ENCODE measurements around the gene MACROH2A1.

Gene MACROH2A1

DNA sequence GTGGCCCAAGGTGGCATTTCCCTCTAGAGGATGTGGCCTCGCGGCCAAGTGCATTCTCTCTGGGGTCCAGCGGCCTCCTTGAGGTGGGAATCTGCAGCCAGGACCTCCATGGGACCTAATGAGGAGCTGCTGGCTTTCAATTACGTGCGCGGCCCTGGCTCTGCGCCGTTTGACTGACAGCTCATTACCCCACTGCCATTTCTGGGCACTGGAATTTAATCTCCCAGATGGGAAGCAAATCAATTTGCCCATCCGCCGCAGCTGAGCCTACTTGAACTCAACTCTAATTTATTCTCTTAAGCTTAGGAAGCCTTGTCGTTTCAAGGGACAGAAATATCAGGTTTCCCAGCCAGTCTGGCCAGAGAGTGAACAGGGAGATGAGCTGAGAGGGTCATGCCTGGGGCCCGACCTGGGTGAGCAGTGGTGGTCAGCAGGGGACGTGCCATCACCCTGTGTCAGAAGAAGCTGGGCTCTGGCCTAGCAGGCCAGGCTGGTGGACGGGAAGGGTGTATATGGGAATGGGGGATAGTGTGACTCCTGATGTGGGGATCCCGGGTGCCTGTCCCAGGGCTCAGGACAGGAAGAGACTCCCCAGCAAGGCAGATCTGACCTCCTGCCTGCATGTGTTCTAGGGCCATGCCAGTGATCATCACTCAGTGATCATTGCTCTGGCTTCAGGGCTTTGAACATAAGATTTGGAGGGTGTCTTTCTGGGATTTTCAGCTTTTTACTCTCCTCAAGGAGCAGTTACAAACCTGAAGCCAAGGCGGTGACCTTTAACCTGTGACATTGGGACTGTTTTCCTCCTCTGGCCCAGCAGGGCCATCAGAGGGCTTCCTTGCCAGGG is 69.7 kb downstream of the MACROH2A1 start:
- no peak for DNase-seq

DNA sequence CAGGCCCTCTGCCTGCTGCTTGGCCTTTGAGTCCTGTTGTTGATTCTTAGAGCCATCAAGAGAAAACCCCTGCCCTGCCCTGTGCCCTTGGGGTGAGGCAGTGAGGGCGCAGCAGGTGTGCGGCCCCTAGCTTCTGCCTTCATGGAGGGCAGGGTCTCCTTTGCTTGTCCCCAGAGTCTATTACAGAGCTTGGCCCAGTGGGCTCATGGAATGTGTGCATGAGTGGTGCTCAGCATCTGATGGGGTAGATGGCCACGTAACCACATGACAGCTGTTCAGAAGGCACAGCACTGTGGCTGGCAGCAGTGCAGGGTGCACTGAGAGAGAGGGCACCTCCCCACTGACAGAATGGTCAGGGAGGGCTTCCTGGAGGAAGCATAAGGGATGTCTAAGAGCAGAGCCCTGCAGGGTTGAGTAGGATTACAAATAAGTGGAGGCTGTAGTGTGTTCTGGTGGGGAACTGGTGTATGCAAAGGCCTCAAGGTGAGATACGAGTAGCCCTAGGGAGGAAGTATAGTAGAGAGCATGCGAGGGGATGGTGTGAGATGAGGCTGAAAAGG is 70.8 kb downstream of the MACROH2A1 start:
- DNase-seq, result no peak

DNA sequence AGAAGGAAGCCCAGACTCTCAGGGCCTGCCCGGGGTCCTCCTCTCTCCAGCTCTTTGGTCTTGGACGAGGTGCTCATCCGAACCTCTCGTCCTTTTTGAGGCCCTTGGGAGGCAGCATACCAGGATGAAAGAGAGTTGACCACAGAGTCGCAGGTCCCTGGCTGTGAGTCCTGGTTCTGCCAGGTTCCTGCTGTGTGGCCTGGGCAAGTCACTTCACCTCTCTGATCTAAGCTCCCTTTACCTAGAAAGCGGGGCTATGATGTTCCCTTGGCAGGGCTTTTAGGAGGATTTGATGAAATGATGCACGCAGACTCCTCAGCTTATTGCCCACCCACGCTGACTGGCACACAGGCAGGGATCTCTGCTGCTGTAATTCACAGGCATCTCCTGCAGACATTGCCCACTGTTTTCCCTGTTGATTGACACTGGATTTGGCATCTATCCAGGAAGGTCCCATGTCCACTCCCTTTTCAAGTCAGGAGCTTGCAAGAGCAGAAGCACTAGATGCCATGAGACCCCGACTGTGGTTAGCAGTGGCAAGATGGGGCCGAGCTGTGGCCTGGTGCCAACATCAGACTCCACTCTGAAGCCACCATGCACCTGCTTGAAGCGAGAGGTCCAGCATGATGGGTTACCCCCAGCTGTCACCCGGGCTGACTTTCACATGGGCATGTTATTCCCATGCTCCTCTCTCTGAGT is 71.5 kb downstream of the MACROH2A1 start:
- no peak for DNase-seq

DNA sequence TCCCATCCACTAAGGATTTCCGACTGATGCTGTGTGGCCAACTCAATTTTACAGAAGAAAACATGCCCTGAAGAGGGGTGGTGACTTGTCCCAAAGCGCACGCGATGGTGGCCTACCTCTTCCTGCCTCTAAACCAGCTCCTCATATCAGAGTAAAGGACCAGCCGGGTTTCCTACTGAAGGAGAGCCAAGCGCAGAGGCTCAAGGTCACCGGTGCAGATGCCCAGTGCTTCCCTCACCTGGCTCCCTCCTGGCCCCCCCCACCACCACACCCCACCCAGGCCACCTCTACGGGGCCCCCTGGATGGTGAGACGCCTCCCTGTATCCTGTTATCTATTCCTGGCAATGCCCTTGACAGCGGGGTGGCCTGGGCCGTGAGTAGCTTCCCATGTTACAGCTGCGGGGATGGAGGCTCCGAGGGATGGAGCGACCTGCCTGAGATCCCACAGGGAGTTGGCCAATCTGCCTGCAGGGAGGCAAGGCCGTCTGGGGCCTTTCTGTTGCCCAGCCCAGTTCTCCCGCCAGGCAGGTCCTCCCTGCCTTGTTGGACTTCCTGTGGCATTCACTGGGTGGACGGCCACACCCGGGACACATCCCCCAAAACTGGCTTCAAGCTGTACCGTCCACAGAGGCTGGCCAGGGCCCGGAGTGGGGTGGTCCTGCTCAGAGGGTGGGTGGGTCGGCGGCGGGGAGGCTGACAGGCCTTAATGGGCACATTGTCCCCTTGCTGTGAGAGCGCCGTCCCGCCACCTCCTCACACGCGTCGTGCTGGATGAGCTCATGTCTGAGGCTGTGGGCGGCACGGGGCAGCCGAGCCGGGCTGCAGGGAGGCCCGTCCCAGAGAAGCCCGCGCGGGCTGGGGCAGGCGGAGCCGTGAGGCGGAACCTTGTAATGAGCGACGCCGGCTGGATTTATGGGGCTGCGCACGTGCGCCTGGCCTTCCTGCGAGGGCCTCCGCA is 72.5 kb downstream of the MACROH2A1 start:
- DNase-seq, result peak; percentile 18

DNA sequence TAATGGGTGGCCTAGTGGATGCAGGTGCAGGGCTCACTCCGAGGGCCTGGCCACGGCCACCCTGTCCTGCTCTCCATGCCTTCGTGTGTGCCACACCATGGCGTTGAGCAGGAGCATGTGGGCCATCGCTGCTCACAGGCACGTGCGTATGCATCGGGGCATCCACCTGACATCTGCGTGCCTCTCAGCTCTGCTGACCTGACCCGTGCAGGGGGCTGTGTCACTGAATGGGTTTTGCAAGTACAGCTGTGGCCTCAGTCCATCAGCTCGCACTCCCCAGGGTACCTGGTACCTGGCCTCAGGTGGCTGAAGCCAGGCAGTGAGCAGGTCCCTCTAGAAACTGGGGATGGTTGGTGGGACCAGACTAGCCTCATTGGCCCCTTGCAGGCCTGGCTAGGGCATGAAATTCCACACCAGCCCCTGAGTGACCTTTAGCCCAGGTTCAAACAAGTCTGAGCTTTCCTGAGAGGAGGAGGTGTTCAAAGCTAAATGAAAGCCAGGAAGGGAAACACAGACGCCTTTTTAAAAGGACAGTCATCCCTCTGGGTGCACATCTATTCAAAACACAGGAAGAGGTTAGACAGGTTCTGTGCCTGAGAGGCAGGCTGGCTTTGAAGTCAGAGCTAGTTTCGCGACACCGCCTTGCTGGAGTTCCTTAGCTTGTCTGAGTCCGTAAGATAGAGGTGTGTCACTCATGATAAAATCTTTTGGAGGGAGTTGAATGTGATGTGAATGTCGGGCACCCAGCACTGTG is 74.0 kb downstream of the MACROH2A1 start:
- no peak for DNase-seq

DNA sequence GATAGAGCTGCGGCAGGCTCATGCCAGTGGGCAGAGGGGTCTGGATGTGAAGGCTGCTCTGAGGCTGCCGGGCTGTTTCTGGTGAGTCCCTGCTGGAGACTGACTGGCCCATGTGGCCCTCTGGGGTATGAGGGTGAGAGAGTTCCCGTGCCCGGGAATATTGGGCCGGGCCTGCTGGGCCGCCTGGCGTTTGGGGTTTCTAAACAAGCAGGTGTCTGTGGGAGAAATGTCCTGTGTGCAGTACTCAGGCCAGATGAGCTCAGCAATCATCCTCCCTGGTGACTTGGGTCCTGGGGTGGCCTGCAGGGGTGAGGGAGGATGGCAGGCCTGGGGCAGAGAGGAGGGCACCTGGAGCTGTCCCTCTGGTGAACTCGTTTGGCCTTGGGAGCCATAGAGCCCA is 74.9 kb downstream of the MACROH2A1 start:
- no peak for DNase-seq

DNA sequence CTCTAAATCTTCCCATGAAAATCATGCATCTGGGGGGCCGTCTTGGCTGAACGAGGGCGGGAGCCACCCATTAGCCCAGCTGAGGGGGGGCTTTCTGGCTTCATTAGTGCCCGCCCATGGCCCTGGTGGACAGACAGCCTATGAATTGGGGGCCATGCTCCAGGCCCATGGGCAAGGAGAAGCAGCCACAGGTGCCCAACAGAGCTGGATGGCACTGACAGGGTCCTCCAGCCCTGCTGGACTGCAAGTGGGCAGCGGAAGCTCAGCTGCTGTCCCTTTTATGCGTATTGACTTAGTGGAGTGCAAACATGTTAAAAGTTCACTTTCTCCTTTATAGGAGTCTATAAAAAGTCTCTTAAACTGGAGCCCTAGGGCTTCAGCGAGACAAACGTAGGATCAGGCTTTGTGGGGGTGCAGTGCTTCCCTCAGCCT is 75.3 kb downstream of the MACROH2A1 start:
- DNase-seq, result no peak

DNA sequence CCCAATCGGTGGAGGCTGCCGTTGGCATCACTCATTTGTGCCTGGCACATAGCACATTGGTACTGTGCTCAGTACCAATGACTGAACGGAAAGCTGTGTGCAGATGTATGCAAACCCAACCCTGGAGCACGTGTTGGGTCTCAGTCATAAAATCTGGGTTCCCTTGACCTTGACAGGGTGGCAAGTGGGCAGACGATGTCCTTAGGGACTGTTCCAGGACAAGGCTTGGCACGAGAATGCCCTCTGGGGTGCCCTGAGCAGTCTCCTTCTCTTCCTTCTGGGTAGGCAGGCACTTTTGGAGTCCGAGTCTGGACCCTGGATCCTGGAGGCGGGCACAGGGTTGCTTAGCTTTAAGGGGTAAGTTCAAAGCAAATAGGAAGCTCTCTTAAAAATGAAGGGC is 75.8 kb downstream of the MACROH2A1 start:
- DNase-seq, result no peak

DNA sequence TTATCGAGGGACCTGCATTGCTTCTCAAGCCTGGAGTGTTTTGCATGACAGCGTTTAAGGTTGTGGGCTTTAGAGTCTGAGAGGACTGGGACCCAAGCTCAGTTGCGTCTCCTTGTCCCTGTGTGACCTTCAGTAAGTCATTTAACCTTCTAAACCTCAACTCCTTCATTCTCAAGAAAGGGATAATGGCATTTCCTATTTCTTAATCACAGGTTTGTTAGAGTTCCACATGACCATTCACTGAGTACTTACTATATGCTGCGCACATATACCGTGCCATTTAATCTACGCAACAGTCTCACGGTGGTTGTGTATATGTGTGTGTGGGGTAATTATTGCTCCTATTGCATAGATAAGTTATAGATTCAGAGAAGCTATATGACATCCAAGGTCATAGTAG is 76.3 kb downstream of the MACROH2A1 start:
- no peak for DNase-seq

DNA sequence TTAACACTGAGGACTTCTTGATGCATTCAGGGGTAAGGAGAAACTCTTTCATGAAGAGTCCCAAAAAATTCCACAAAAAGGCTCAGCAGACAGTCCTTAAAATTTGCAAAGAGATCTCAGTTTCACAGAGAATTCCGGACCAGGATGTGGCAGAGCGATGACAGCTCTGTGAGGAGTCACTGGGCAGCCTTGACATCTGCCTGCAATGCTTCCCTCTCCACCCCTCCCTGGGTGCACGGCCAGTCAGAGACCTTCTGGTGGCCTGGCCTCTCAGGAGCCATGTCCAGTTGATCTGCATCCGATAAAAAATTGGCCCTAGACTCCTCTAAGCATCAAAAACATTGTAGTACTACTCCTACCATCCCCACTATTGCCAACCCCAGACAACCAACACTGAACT is 76.8 kb downstream of the MACROH2A1 start:
- DNase-seq, result no peak

DNA sequence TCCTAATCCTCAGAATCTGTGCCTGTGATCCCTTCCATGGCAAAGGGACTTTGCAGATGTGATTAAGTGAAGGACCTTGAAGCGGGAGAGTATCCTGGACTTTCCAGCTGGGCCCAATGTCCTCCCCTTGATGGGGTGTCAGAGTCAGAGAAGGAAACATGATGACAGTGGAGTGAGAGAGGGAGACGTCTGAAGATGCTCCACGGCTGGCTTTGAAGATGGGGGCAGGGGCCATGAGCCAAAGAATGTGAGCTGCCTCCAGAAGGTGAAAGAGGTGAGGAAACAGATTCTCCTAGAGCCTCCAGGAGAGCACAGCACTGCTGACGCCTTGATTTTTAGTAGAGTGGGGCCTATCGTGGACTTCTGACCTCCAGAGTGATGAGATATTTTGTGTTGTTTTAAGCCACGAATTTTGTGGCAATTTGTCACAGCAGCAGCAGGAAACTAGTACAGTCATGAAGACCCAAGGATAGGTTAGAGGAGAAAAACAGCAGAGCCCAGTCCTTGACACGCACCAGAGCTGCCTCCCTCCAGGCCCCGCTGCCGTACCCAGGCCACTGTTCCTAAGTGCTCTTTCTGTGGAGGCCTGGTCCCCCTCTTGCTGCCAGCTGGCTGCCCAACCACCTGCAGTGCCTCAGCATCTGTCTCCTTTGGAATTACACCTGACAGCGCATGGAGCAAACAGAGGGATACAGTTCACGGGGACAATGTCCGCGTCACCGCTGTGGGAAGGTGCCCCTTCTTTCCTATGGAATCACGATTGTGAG is 78.1 kb downstream of the MACROH2A1 start:
- DNase-seq, result no peak

DNA sequence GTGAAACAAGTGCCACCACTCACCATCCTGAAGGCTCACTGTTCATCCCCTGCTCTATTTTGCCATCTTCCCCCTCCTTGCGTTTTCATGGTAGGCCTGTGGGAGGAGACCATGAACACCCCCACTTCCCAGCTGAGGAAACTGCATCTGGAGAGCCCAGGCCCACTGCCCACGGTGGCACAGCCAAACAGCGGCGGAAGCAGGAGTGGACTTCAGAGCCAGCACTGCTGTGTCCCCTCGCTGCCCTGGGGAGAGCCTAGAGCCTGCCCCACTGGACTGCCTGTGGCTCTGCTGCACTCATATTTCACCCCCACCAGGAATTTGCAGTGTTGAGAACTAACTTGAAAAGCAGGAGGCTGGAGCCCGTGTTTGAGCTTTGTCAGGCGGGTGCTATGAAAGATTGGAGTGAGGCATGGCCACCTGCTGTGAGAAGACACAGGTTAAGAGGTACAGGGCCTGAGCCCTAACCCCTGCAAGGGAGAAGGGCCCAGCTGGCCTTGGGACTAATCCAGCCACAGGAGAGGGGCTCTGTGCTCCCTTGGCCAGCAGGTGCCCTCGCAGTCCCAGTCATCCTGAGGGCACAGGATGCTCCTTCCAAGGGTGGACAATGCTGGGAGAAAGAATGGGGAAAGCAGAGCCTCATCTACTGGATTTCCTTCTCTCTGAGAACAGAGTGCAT is 79.0 kb downstream of the MACROH2A1 start:
- DNase-seq, result no peak

DNA sequence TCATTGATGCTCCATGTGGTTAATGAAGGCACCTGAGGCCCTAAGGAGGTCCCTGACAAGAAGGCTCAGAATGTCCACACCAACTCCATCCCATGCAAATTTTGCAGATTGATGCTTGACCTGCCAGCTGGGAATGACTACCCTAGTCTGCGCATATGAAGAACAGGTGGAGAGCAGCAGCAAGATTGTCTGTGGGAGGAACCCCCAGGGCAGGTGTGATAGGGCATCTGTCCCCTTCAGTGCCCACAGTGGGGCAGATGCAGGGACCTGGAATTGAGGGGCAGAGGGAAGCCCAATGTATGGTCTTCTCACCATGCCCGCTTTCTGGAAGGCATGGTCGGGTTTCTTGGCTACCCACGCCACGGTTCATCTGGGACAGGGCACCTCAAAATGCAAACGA is 79.6 kb downstream of the MACROH2A1 start:
- no peak for DNase-seq

DNA sequence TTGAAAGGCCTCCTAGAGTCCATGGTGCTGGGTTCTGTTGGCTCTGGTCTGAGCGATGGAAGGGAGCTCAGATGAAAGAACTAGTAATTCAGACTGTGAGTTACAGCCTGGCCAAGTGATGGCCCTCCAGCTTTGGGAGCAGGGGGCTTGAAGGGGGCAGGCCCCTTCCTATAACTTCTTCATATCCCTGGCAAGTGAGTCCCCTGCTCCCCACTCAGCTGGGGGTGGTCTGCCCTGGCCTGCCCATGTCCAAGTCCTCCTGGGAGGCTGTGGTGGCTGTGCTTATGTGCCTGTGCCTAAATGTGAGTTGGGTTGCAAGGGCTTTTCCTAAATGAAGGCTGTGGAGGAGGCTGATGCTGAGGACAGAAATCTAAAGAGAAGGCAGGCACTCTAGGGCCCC is 80.1 kb downstream of the MACROH2A1 start:
- DNase-seq, result no peak

DNA sequence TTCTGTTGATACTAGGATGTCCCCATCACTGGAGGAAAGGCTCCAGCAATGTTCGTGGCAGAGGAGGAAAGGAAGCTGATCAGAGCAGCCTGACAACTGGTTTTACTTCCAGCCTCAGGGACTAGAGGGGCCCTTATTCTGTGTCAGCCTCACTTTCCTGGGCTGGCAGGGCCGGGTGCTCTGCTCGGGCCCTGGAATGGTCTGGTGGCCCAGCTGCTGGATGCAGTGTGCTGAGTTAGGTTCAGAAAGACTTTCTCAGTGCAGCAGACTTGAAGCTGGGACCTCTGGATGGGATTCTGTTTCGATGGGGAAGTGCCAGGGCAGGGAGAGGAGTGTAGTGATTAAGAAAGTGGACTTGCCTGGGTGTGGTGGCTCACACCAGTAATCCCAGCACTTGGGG is 81.0 kb downstream of the MACROH2A1 start:
- no peak for DNase-seq

DNA sequence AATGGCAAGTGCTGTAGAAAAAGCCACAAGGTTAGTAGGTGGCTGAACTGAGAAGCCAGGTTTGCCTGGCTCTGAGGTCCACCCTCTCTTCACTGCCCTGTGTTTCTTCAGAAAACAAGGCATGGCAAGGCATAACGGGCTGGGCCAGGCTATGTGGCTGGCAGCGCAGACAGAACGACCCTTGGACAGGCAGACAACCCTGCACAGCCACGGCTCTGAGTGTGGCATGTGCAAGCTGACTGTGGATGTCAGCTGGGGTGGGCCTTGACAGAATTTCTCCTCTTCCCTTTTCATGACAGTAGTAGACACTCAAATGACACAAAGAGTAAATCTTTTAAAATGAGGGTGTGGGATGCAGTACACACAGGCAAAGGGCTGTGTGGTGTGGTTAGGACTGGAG is 81.7 kb downstream of the MACROH2A1 start:
- DNase-seq, result no peak

DNA sequence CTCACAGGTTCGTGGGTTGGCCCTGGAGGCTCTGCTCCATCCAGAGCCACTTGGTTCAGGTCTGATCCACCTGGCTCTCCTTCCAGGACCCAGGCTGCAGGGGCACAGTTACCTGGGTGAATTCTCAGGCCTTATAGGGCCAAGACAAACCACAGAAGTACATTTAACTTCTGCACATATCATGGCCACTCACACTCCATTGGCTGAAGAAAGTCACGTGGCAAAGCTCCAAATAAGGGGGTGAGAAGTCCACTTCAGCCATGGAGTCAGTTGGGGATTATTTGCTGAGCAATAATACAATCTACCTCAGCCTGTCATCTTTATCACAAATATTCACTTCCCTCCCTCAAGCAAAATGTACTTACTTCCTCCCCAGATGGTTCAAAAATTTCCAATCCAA is 83.6 kb downstream of the MACROH2A1 start:
- DNase-seq, result no peak

DNA sequence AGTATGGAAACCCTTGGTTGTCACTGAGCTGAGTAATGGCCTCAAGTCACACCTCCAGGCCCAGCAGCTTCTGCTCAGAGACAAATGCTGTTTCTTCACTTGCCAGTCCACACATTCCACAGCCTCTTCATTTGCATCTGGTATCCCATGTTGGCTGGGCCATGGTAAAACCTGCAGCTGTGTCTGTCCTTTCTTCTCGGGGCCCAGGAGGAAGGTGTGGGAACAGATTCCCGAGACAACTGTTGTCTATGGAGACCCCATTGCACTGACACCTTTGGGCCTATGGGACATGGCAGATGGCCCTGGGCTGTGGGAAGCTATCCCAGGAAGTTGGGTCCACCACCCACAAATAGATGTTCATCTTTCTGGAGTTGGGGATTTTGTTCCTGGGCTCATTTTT is 85.1 kb downstream of the MACROH2A1 start:
- no peak for DNase-seq

DNA sequence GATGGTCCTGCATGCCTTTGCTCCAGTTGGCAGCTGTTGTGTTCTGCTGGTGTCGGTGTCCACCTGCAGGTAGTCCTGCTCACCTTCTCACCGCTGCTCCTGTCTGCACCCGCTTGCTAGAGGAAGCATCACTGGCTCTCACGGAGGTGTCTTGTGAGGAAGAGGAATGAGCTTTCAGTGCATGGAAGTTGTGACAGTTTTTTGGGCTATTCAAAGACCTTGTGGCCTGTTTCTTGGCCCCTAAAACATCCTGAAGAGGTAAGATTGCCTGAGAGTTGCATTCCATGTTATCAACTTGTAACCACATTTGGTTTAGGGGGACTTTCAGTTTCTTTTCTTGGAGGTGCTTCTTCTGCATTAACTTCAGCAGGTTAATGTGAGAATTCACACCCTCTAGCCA is 85.6 kb downstream of the MACROH2A1 start:
- no peak for DNase-seq

DNA sequence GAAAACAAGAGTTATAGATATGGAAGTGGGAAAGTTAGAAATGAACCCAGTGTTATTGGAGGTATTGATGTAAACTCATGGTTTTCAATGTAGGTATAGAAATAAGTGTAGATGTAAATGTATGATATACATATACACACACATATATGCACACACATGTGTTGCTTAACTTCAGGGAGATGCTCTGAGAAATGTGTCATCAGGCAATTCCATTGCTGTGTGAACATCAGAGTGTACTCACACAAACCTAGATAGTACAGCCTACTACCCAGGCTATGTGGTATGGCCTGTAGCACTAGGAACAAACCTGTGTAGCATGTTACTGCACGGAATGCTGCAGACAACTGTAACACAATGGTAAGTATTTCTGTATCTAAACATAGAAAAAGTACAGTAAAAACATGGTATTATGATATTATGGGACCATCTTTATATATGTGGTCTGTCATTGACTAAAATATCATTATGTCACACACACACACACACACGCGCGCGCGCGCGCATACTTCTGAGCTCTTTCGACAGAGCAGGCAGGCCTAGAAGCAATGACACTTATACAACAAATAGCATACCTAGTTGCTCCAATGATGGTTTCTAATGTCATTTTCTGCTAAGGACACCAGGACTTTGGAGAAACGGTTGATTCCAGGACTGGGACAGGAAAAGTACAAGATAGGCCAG is 86.6 kb downstream of the MACROH2A1 start:
- DNase-seq, result no peak
